Omental fat pad (tissue), 4 donors: Measurements from ENCODE around the gene WDR27. TPM values are rescaled to one million over a fixed set of nuclear protein-coding genes. Genes with fewer than 3 reads are reported as not detected.

Experiments used
- ATAC-seq: fragments of 150-250 bp; one replicate; pipeline ENCODE4 v1.9.1; 2016; ENCODE audit warnings: mild to moderate bottlenecking, moderate library complexity; ENCODE audit not compliant: low FRiP score
- DNase-seq: peaks from one replicate; pipeline ENCODE4 v3.0.0-alpha.2; 2019; ENCODE audit warnings: low spot score
- CTCF ChIP-seq, 3 donors: fragments of 450-650 bp; IDR thresholded peaks; one replicate each; pipeline ENCODE4 v1.5.1; 2016 to 2017; ENCODE audit warnings: antibody characterized with exemption in 3 of 3, mild to moderate bottlenecking in 3 of 3, moderate library complexity in 2 of 3
- total RNA-seq, 4 donors: library from RNA; depleted of rRNA; stranded (reverse); fragments of >200 nt; gene quantifications; one replicate each; pipeline ENCODE4 v1.1.0, GENCODE V29; 2016

Gene WDR27
- total RNA-seq, 4 donors from 2014 or later: 18.9 to 35.9 (median 21.7) TPM

DNA sequence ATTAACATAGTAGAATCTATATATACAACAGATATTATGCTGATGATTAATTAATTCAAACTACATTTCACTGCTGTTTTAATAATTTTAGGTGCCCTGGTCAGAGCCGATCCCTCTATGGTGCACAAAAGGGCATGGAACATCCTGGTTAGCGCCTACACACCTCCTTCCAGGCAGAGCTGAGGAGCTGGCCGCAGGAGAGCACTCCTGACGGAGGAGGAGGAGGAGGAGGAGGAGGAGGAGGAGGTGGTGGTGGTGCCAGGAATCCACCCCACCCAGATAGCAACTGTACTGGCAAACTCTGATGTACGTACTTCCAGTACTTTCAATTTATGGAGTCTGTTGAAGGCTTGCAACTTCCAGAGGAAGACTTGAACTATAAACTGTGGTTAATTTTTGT, 244.1 kb downstream of the WDR27 start:
- peak; percentile 72 for ATAC-seq
- TF ChIP-seq CTCF (IDR thresholded peaks at IDR 0.05): no peak

DNA sequence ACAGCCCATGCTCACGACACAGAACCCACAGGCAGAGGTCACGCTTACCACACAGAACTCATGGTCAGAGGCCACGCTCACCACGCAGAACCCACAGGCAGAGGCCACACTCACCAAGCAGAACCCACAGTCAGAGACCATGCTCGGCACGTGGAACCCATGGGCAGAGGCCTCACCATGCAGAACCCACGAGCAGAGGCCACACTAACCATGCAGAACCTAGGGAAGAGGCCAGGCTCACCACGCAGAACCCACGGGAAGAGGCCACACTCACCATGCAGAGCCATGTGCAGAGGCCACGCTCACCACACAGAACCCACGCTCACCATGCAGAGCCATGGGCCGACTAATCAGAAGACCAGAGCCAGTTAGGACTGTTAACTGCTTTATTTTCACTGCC, 245.0 kb downstream of the WDR27 start:
- no peak for DNase-seq
- no peak for ATAC-seq
- TF ChIP-seq CTCF (IDR thresholded peaks at IDR 0.05): no peak

More for the DNA sequence above, 244.1 kb downstream of the WDR27 start:
- DNase-seq: no peak

GRCh38 chr6:169455470-169455869, 246.4 kb downstream of the WDR27 start:
- no peak for TF ChIP-seq CTCF (IDR thresholded peaks at IDR 0.05)
- DNase-seq (no peak), ATAC-seq (no peak)

DNA sequence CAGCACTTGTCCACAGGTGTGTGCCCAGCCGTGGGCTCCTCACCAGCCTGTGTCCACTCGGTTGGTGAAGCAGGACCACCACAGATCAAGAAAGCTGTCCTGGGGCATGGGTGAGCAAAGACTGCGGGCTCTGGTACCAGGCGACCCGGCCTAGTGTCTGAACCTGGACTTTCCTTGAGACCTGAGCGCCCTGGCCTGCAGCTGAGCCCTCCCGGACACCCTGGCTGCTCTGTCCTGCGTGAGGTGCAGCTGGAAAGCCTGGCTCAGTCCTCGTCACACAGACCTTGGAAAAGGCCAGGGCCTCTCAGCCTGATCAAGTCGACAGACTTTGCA, 247.0 kb downstream of the WDR27 start:
- no peak for TF ChIP-seq CTCF (IDR thresholded peaks at IDR 0.05)
- ATAC-seq (peak; percentile 2), DNase-seq (no peak)

- ATAC-seq (peak; percentile 72), DNase-seq (no peak)
- TF ChIP-seq CTCF (IDR thresholded peaks at IDR 0.05): no peak
These were observed 247.5 kb downstream of the WDR27 start for GRCh38 chr6:169454204-169454871.

GRCh38 chr6:169452869-169453620, 248.8 kb downstream of the WDR27 start:
- TF ChIP-seq CTCF (IDR thresholded peaks at IDR 0.05): no peak
- DNase-seq (no peak), ATAC-seq (no peak)
